BJ (cell line): ENCODE data around the gene C6orf132. TPM values are rescaled to one million over a fixed set of nuclear protein-coding genes. Genes with fewer than 3 reads are reported as not detected.

Source experiments
- CTCF ChIA-PET: fragments of 350-600 bp; formaldehyde crosslinking; extraction: SDS; loops from one replicate; lab custom pipeline; 2021; ENCODE audit warnings: antibody characterized with exemption, inconsistent platforms; lab: Yijun Ruan, JAX
- POLR2A ChIA-PET: fragments of 300-600 bp; sonication (Branson Sonifier 250); formaldehyde crosslinking; extraction: SDS; loops from one replicate; lab custom pipeline; 2021; ENCODE audit warnings: antibody characterized with exemption; lab: Charles Lee
- DNase-seq: peaks from one replicate; pipeline ENCODE4 v3.0.0-alpha.2; 2011; ENCODE audit warnings: low read depth
- H3K27me3 ChIP-seq: 2 replicates; pipeline ENCODE4 v1.6.0; 2011; ENCODE audit warnings: low read length; ENCODE audit not compliant: control insufficient read depth, insufficient read depth
- H3K36me3 ChIP-seq: 2 replicates; pipeline ENCODE4 v1.5.1; 2011; ENCODE audit warnings: low read length; ENCODE audit not compliant: control insufficient read depth, insufficient read depth
- H3K4me3 ChIP-seq: 2 replicates; pipeline ENCODE4 v1.5.1; 2011; ENCODE audit warnings: low read depth, mild to moderate bottlenecking, control low read depth, low read length
- CTCF ChIP-seq: IDR thresholded peaks from 2 replicates; pipeline ENCODE4 v1.5.1; 2011; ENCODE audit warnings: low read depth, mild to moderate bottlenecking, control low read depth, inconsistent platforms, low read length, moderate library complexity; ENCODE audit not compliant: insufficient read depth
- polyA plus RNA-seq: library from polyadenylated mRNA; depleted of rRNA; stranded (reverse); fragments of >200 nt; gene quantifications from 2 replicates; pipeline ENCODE4 v1.2.3, GENCODE V29; 2011

Gene C6orf132
- polyA plus RNA-seq, 1 experiment = 0.70 TPM

GRCh38 chr6:42128460-42129359, 13.7 kb downstream of the C6orf132 start:
- no peaks in the 10 kb centered on the region for H3K27me3 ChIP-seq
- ChIA-PET POLR2A (no interaction called here), CTCF (interaction anchor here (0.8 to 1.6 kb wide), 4 partner anchors 24 to 86 kb away, joined by 3 to 6 read pairs (median 4); no protein-coding TSS in a partner anchor)
- DNase-seq = no peak
- H3K4me3 ChIP-seq = no peak overlapping the region
- no peak for TF ChIP-seq CTCF
- no peaks in the 10 kb centered on the region for H3K36me3 ChIP-seq

- Histone ChIP-seq H3K36me3 (no peaks in the 10 kb centered on the region), H3K27me3 (no peaks in the 10 kb centered on the region), H3K4me3 (no peak overlapping the region)
- ChIA-PET CTCF (no interaction called here), POLR2A (no interaction called here)
- TF ChIP-seq CTCF = no peak
- no peak for DNase-seq
Observed at GRCh38 chr6:42125663-42126062, 16.8 kb downstream of the C6orf132 start.

- no peak for DNase-seq
- no peak overlapping the region for H3K4me3 ChIP-seq
- H3K36me3 ChIP-seq = no peaks in the 10 kb centered on the region
- H3K27me3 ChIP-seq = no peaks in the 10 kb centered on the region
- POLR2A ChIA-PET = no interaction called here
- no peak for TF ChIP-seq CTCF
- CTCF ChIA-PET = interaction anchor here (1.0 kb wide), 1 partner anchor 11 kb away, joined by 5 read pairs; no protein-coding TSS in a partner anchor
Observed at GRCh38 chr6:42125231-42125630, 17.2 kb downstream of the C6orf132 start.

- ChIA-PET CTCF (interaction anchor here (1.0 kb wide), 1 partner anchor 11 kb away, joined by 5 read pairs; no protein-coding TSS in a partner anchor), POLR2A (no interaction called here)
- Histone ChIP-seq H3K4me3 (no peak overlapping the region), H3K27me3 (no peaks in the 10 kb centered on the region), H3K36me3 (no peaks in the 10 kb centered on the region)
- TF ChIP-seq CTCF = no peak
- DNase-seq = no peak
Observed at GRCh38 chr6:42124223-42124836, 18.1 kb downstream of the C6orf132 start.

GRCh38 chr6:42123379-42124103, 18.9 kb downstream of the C6orf132 start:
- ChIA-PET POLR2A (no interaction called here), CTCF (no interaction called here)
- no peak for TF ChIP-seq CTCF

More at GRCh38 chr6:42123379-42124103, 18.9 kb downstream of the C6orf132 start:
- Histone ChIP-seq H3K27me3 (no peaks in the 10 kb centered on the region), H3K4me3 (no peak overlapping the region), H3K36me3 (no peaks in the 10 kb centered on the region)
- DNase-seq = no peak
